Measurements from ENCODE around the gene ASPG.

- no peak for TF ChIP-seq CTCF (optimal IDR thresholded peaks at IDR 0.05 in 1 of 3, IDR thresholded peaks at IDR 0.05 in 1 of 3, conservative IDR thresholded peaks at IDR 0.05 in 1 of 3; ENCODE audit: extremely low read depth in 1 of 3, insufficient read depth in 2 of 3, low read length in 3 of 3)
- TF ChIP-seq EZH2 (IDR thresholded peaks at IDR 0.05; ENCODE audit: low read length): no peak
Measured at GRCh38 chr14:104133496-104133895, 48.0 kb downstream of the ASPG start.

Measured in keratinocyte (primary cell).